NOMO-1 treated with DMSO at 0.1 percent for 48 hours (cell line): Measurements from ENCODE around the gene ANKRD39.

Experiments
- DNase-seq: peaks from one replicate; lab custom pipeline; 2025; ENCODE audit not compliant: unreplicated experiment; lab: John Stamatoyannopoulos, UW

Gene ANKRD39

DNA sequence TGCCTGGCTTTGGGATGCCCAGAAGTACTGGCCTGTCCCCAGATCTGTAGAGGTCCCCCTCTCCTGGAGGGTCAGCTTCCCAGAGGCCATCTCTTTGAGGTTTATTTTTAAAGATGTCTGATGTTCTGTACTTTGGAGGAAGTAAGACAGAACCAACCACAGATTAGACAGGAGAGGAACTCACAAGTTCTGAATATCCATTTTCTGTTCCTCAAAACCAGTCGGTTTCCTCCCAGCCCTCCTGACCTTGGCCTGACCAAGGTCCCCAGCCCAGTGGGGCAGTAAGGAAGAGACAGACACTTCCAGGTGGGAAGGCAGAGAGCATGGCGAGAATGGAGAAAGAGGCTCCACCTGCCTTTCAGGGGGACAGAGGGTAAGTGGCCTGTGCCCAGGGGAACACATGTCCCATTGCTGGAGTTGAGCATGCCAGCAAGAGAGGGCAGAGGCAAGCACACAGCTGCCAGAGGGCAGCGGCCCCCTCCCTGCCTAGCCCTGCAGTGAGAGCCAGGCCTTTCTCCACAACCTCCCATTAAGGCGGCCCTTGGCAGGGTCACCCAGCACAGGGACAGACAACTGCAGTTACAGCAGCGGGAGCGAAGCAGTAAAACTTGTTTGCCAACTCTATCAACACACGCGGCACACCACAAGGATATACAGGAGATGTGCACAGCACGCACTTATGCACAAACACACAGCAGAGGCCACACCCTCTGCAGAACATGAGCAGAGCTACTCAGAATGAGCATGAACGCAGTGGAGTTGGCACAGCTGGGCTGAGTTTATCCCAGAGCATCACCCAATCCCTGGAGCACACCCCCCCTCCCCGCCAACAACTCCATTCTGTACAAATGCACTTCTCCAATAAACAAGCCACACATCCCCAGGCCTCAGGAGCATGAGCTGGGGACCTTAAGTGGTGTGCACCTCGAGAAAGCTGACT is 30.5 kb upstream of the ANKRD39 start:
- DNase-seq = peak; percentile 83

- DNase-seq = no peak
Measured at GRCh38 chr2:96887493-96888012, 29.7 kb upstream of the ANKRD39 start.

GRCh38 chr2:96885432-96886347 is 27.9 kb upstream of the ANKRD39 start:
- peak; percentile 72 for DNase-seq

DNA sequence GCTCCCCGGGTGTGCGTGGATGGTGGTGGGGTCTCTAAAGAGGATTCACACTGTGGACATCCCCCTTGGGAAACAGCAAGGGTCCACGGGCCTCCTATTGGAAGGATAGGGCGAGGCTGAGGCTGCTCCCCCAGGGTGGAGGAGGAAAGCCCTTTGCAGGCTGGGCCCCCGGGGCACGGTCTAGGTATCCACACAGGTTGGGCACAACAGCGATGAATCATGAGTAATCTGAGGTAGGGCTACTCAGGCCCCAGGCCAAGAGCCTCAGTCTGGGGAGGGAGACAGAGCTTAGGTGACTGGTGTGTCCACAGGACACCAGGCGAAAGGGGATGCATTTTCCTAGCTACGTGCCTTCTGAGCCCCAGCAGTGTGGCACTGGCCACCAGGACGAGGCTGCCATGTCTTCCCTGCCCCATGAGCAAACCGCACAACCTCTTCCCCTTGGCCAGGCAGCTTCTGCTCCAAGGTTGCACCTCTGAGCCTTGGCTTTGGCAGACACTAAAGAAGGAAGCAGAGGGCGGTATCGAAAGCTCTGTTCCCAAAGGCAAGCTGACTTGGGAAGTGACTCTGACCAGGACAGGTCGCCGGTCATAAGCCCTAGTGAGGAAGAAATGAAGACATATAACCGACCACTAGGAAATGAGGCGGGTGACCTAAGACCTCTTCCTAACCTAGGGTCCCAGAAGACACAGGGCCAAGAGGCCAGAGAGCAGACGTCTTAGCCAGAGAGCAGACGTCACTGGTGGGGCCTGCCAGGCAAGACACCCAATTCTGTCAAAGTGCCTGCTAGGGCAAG is 26.7 kb upstream of the ANKRD39 start:
- DNase-seq = no peak

DNA sequence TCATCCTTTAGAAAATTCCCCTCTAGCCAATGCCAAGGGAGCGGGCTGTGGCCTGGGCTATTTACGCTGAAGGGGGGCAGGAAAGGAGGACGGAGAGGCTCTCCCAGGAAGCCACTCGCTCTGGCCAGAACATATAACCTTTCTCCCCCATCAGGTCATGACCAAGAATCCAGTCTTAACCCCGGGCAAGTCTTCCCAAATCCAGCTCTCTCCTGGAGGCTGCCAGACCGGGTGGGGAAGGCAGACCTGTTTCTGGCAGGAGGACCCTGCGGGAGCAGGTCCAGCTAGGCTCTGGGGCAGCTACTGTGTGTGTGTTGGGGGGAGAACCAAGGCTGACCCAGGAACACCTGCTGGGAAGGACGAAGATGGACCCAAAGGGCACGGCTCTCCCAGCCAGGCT is 25.5 kb upstream of the ANKRD39 start:
- no peak for DNase-seq

- no peak for DNase-seq
Measured at GRCh38 chr2:96882906-96883305, 25.1 kb upstream of the ANKRD39 start.

GRCh38 chr2:96882230-96882629 is 24.4 kb upstream of the ANKRD39 start:
- no peak for DNase-seq

GRCh38 chr2:96881349-96882195 is 23.8 kb upstream of the ANKRD39 start:
- DNase-seq = no peak

DNA sequence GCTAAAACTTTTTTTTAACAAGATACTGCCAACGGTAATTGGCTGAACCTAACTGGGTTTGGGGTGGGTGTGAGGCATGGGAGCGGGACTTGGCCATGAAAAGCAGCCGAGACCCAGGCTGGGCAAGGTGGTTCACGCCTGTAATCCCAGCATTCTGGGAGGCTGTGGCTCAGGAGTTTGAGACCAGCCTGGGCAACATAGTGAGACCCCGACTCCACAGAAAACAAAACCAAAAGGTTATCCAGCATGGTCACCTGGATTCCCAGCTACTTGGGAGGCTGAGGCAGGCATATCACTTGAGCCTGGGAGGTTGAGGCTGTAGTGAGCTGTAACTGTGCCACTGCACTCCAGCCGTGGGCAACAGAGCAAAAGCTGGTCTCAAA is 23.1 kb upstream of the ANKRD39 start:
- DNase-seq = no peak

DNA sequence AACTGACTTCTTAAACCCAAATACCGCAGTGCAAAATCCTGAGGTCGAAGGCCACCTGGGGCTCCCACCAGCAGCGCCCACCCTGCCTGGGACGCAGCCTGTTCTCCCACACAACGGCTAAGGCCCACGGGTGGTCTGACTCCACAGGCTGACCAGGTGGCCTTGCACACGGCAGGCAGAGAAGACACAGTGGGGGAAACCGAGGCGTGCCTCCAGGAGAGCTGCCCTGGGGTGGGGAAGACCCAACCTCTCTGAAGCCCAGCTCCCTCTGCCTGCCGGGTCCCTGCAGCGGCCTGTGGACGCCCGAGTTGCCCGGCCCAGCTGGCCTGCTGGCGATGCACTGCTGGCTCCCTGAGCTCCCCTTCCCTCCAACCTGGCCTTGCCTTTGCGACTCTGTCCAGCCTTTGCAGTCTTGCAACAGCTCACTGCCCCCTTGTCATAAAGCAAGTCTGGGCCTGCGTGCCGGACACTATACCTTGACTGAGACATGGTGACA is 21.8 kb upstream of the ANKRD39 start:
- no peak for DNase-seq

DNA sequence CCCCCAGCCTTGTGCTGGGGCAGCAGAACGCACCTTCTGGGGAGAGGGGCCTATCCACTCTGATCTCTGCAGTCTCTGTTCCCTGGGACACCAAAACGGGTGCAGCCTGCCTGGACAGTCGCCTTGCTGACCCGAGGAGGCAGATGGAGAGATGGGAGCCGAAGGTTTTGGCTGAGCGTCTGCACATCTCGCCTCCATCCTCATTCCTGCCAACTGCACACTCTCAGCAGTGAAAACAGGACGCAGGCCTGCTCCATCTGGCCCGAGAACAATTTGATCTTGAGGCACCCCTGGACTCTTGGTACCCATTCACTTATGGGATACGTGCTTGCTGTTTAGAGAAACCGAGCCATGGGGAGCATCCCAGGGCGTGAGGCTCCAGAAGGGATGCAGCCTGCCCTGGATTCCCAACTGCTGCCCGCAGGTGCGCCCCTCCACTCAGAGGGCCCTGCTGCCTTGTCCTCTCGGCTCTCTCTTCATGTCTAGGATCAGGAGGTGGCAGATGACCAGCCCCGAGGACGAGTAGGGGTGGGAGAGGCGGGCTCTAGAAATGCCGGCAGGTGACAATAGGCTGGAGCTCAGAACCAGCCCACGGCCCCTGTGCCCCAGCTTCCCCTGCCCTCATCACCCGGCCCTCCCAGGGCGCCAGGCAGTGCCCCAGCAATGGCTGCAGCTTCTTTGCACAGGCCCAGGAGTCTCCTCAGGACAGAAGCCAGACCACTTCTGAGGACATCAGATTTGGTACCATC is 21.2 kb upstream of the ANKRD39 start:
- no peak for DNase-seq

DNA sequence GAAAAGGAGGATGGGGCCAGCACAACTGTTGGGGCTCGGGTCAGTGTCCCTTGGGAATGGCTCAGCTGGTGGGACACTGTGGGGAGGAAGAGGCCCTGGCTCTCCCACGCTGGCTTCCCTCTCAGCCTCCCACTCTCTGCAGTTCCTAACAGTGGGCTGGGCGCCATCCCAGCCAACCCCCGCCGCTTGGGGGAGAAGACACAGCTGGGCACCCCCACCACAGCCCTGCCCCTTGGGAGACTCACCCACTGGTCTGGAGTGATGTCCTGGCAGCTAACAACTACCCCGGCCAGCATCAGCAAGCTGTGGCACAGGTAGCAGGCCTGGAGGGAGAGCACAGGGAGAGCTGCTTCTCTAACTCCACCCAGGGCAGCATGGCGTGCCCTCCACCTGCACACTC is 20.4 kb upstream of the ANKRD39 start:
- no peak for DNase-seq

- no peak for DNase-seq
Measured at GRCh38 chr2:96877631-96878092, 19.8 kb upstream of the ANKRD39 start.

DNA sequence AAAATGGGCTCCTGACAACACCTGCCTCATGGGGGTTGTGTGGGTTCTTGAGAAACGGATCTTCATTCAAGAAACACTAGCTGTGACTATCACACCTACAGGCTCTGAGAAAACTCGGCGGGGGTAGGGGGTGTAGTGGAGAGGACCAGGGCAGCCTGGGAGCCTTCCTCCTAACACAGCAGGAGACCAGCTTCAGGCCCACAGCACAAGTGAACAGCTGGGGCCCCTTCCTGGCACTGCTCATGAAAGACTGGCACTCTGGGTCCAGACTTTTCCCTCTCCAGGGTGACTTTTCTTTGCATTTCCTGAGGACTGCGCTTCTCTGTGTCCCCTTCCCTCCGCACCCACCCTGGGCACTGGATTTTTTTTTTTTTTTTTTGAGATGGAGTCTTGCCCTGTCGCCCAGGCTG is 19.2 kb upstream of the ANKRD39 start:
- no peak for DNase-seq

- DNase-seq = no peak
Measured at GRCh38 chr2:96876269-96877041, 18.6 kb upstream of the ANKRD39 start.

- DNase-seq = no peak
Measured at GRCh38 chr2:96875498-96876268, 17.9 kb upstream of the ANKRD39 start.

DNA sequence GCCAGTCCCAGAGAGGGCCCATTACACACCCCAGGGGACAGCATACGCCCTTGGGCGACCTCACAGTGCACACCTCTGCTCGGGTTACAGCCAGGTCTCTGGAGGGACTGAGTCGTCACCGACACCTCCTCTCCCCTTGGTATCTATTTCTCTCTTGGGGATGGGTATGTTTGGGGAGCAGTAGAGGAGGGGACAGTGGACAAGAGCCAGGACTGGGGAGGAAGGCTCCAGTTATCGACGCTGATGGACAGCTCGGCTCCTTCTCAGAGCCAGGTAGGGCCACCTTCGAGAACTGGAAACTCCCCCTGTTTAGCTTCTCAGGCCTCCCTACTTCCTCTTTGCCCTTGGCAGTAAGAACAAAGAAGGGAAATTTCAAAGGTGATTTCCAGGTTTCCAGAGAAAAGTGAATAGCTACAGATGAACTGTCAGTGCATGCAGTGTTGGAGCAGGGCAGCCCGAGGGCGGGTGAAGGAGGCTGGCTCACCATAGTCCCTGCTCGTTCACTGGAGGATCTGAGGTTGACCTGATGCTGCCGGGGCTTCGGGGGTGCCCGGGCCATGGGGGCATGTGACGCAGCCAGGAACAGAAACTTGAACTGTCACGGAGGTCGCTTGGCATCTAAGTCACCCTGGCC is 16.5 kb upstream of the ANKRD39 start:
- peak; percentile 45 for DNase-seq
